DND-41 (cell line): ENCODE results near the gene DQX1.

Experiments
- CTCF ChIP-seq: IDR thresholded peaks from 2 replicates; pipeline ENCODE4 v1.5.1; 2012; ENCODE audit warnings: borderline replicate concordance, low read length, moderate library complexity, mild to moderate bottlenecking; ENCODE audit not compliant: poor library complexity, severe bottlenecking; ENCODE audit errors: extremely low read depth
- EZH2 ChIP-seq: IDR thresholded peaks from 3 replicates; pipeline ENCODE4 v1.6.1; 2012; ENCODE audit warnings: borderline replicate concordance, low read depth, mild to moderate bottlenecking, moderate library complexity, low read length, inconsistent platforms; ENCODE audit not compliant: severe bottlenecking

GRCh38 chr2:74524005-74524404 lies 2.0 kb downstream of the DQX1 start:
- TF ChIP-seq CTCF = no peak
- no peak for TF ChIP-seq EZH2
